Medulla oblongata (tissue), 1 donor: ENCODE results near the gene PACSIN3.
A peak's percentile ranks its signal among the peaks of the same experiment; 100 is the strongest.
"Not testable (repeated sequence)": the region's sequence is repeated elsewhere in the genome, so short reads cannot be mapped to it uniquely, and the experiment has no call there.

Experiments
- DNase-seq: peaks from one replicate; pipeline ENCODE4 v3.0.0-alpha.2; 2015; ENCODE audit errors: extremely low spot score

The PACSIN3 gene

GRCh38 chr11:47186076-47186699 lies at the start of gene PACSIN3:
PACSIN3 (minus strand) TSS chr11:47186434; CDS start chr11:47182727, 3,707 bp downstream.
- DNase-seq: peak; percentile 31

GRCh38 chr11:47235163-47235562 lies 48.9 kb upstream of the PACSIN3 start:
- DNase-seq: no peak

DNA sequence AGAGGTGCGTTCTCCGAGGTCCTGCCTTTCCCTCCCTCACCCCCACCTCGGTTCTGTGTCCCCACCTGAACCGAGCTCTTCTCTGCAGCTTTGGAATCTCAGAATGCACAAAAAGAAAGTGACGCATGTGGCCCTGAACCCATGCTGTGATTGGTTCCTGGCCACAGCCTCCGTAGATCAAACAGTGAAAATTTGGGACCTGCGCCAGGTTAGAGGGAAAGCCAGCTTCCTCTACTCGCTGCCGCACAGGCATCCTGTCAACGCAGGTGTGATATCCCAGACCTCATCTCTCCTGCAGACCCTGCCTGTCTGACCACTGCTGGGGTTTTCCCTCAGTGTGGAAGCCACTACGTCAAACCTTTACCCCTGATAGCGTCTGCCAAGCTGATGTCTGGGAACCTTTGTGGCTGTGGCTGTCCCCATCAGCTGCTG lies 48.5 kb upstream of the PACSIN3 start:
- DNase-seq: no peak

GRCh38 chr11:47233989-47234668 lies 47.9 kb upstream of the PACSIN3 start:
- DNase-seq: peak; percentile 54

DNA sequence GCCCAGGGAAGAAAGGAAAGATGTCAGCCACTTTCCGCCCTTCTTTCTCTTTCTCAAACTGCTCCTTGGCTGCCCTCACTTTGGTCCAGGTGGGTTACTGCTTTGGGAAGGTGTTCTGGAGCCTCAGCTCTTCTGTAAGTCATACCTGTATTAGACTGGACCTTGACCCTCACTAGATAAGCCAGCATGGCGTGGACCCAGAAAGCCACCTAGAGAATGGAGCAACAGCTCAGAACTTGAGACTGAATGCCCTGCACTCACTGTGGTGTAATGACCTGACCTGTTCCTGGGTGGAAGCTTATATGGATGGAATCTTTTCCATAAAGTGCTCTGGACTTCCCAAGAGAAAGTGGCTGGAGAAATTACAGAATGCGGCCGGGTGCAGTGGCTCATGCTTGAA lies 46.8 kb upstream of the PACSIN3 start:
- no peak for DNase-seq

- no peak for DNase-seq
Observed at GRCh38 chr11:47229161-47229560, 42.9 kb upstream of the PACSIN3 start.

DNA sequence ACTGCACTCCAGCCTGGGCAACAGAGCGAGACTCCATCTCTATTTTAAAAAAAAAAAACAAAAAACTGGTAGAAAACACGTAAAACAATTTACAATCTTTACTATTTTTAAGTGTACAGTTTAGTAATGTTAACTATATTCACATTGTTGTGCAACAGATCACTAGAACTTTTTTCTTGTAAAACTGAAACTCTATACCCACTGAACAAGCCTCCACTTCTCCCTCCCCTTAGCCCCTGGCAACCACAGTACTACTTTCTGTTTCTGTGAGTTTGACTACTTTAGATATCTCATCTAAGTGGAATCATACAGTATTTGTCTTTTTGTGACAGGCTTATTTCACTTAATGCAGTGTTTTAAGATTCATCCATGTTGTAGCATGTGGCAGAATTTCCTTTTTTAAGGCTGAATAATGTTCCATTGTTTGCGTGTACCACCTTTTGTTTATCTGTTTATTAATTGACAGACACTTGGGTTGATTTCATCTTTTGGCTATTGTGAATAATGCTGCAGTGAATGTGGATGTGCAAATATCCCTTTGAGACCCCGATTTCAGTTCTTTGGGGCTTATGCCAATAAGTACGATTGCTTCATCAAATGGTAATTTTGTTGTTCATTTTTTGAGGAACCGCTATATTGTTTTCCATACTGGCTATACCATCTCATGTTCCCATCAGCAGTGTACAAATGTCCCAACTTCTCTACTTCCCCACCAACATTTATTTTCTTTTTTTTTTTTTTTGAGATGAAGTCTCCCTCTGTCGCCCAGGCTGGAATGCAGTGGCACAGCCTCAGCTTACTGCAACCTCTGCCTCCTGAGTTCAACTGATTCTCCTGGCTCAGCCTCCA lies 39.5 kb upstream of the PACSIN3 start:
- no peak for DNase-seq

DNA sequence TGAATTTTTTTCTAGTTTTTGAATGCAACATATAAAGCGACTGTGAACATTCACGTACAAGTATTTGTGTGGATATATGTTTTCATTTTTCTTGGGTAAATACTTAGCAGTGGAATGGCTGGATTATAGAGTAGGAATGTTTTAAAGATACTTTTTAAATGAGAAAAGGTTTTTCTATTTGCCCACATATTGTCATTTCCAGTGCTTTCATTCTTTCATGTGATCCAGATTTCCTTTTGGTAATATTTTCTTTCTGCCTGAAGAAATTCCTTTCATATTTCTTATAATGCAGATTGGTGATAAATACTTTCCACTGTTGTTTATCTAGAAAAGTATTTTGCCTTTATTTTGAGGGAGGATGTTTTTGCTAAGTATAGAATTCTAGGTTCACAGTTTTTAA lies 36.5 kb upstream of the PACSIN3 start:
- DNase-seq: no peak

GRCh38 chr11:47220401-47220821 lies 34.2 kb upstream of the PACSIN3 start:
- no peak for DNase-seq

GRCh38 chr11:47216121-47216798 lies 30.0 kb upstream of the PACSIN3 start:
- no peak for DNase-seq

- DNase-seq: peak; percentile 47
Observed at GRCh38 chr11:47215366-47215910, 29.2 kb upstream of the PACSIN3 start.

GRCh38 chr11:47213950-47214565 lies 27.8 kb upstream of the PACSIN3 start:
- peak; percentile 98 for DNase-seq

DNA sequence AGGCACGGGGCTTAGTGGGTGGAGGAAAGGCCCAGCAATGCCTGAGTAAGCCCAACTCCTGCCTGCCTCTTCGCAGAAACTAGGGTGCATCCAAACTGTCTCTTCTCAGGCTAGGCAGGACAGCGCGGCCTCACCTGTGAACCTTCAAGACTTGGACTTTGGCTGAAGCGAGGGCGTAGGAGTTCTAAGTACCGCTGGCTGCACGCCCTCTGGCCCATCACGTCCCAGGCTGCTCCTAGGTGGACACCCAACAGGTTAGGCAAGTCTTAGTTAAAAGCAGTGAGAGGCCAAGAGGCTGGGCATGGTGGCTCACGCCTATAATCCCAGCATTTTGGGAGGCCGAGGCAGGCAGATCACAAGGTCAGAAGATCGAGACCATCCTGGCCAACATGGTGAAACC lies 26.7 kb upstream of the PACSIN3 start:
- DNase-seq: no peak

- DNase-seq: no peak
Observed at GRCh38 chr11:47208628-47209027, 22.4 kb upstream of the PACSIN3 start.

DNA sequence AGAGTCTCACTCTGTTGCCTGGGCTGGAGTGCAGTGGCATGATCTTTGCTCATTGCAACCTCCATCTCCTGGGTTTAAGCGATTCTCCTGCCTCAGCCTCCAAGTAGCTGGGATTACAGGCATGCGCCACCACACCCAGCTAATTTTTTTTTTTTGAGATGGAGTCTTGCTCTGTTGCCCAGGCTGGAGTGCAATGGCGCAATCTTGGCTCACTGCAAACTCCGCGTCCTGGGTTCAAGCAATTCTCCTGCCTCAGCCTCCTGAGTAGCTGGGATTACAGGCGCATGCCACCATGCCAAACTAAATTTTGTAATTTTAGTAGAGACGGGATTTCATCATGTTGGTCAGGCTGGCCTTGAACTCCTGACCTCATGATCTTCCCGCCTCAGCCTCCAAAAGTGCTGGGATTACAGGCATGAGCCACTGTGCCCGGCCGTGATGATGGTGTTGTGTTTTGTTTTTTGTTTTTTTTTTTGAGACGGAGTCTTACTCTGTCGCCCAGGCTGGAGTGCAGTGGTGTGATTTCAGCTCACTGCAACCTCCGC lies 21.8 kb upstream of the PACSIN3 start:
- DNase-seq: not testable (repeated sequence)

GRCh38 chr11:47207459-47207858 lies 21.2 kb upstream of the PACSIN3 start:
- no peak for DNase-seq

DNA sequence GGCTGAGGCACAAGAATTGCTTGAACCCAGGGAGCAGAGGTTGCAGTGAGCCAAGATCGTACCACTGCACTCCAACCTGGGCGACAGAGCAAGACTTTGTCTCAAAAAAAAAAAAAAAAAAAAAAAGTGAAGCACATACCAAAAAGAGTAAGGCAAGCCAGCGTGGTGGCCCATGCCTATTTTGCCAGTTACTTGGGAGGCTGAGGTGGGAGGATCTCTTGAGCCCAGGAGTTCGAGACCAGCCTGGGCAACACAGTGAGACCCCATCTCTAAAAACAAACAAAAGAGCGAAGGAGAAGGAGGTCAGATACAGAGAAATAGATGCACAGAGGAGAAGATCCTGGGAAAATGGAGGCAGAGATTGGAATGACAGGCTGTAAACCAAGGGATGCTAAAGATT lies 20.3 kb upstream of the PACSIN3 start:
- not testable (repeated sequence) for DNase-seq

DNA sequence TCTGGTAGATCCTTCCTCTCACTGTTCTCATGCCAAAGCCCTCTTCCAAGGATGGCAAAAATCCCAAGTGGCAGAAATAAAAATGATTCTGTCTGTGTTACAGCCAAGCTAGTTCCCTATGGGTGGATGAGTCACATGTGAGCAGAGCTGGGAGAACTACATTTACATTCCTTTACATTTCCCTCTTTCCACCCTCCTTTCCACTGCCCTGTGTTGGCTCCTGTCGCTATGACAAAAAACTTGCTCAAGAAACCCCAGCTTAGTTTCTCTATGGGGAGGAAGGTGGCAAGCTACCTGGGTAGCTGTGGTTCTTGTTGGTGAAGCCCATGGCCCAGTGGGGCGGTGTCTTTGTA lies 18.4 kb upstream of the PACSIN3 start:
- DNase-seq: no peak

DNA sequence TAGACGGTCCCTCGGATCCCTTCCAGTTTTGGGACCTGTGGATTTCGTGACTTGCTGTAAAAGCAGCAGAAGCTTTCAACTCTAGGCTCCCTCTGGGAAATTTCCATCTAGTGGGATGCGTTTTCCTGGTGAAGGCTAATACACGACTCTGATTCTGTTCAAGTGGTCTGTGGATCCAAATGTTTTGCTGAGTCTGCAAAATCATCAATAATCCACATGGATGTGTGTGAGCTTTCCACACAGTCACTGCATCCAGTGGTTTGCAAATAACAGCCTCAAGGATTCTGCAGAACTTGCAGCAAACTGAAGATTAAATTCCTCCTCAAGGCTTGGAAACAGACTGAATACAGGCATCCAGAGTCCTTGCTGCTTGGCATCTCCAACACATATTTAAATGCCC lies 16.3 kb upstream of the PACSIN3 start:
- no peak for DNase-seq

DNA sequence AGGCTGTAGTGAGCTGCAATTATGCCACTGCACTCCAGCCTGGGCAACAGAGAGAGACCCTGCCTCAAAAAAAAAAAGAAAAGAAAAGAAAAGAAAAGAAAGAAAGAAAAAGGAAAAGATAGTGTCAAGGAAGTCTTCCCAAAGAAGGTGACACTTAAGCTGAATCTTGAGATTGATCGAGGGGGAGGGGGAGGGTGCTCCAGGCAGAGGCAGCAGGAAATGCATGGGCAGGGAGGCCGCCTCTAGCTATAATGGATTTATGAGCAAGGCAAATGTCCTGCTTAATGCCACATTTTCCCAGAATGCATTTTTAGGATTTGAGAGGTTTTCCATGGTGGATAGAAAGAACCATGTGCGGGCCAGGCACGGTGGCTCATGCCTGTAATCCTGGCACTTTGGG lies 14.8 kb upstream of the PACSIN3 start:
- DNase-seq: no peak

DNA sequence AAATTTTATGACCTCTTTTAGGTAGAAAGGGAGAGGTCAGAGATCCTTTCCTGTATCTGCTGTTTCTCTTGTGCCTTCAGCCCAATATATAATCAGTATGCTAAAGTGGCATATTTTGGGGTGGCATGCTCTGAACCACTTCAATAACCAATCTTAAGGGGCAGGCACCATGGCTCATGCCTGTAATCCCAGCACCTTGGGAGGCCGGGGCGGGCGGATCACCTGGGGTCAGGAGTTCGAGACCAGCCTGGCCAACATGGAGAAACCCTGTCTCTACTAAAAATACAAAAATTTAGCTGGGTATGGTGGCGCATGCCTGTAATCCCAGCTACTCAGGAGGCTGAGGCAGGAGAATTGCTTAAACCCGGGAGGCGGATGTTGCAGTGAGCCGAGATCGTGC lies 11.9 kb upstream of the PACSIN3 start:
- not testable (repeated sequence) for DNase-seq
